Subcutaneous adipose tissue (tissue), 4 donors: ENCODE data around the gene SNX33. TPM values are rescaled to one million over a fixed set of nuclear protein-coding genes. Genes with fewer than 3 reads are reported as not detected.

Source experiments
- CTCF ChIP-seq: fragments of 450-650 bp; IDR thresholded peaks from one replicate; pipeline ENCODE4 v1.5.1; 2016; ENCODE audit warnings: low read depth, mild to moderate bottlenecking, control low read depth, antibody characterized with exemption, moderate library complexity
- total RNA-seq, 4 donors: library from RNA; depleted of rRNA; stranded (reverse); fragments of >200 nt; gene quantifications; one replicate each; pipeline ENCODE4 v1.1.0, GENCODE V29; 2016

Gene SNX33
- total RNA-seq = 10 to 100 TPM; 17.6 to 38.8 (median 28.9) TPM

GRCh38 chr15:75647370-75648155 is at the start of gene SNX33:
Gene SNX33 (plus strand): TSS chr15:75647912. CDS start chr15:75649103, 1,191 bp downstream.
- TF ChIP-seq CTCF = no peak

- TF ChIP-seq CTCF = no peak
Measured at GRCh38 chr15:75598361-75598760, 49.4 kb upstream of the SNX33 start.

- TF ChIP-seq CTCF = no peak
Measured at GRCh38 chr15:75599401-75599800, 48.3 kb upstream of the SNX33 start.

- no peak for TF ChIP-seq CTCF
Measured at GRCh38 chr15:75606026-75606425, 41.7 kb upstream of the SNX33 start.

GRCh38 chr15:75606711-75607699 is 40.7 kb upstream of the SNX33 start:
- no peak for TF ChIP-seq CTCF

GRCh38 chr15:75616766-75617165 is 30.9 kb upstream of the SNX33 start:
- TF ChIP-seq CTCF = no peak
